Stimulated activated CD4-positive, alpha-beta T cell treated with anti-CD3 and anti-CD28 coated beads, Interleukin-1b, Interleukin-23, amount 100 ng/mL, for 48 hours (primary cell): ENCODE measurements around the gene PGF.

Source experiments
- DNase-seq: peaks from one replicate; pipeline ENCODE4 v3.0.0-alpha.2; 2020

PGF gene

GRCh38 chr14:74915826-74916225, 39.6 kb downstream of the PGF start:
- no peak for DNase-seq

- no peak for DNase-seq
Measured at GRCh38 chr14:74915426-74915825, 40.0 kb downstream of the PGF start.

- no peak for DNase-seq
Measured at GRCh38 chr14:74913986-74914573, 41.3 kb downstream of the PGF start.

- no peak for DNase-seq
Measured at GRCh38 chr14:74913393-74913910, 41.9 kb downstream of the PGF start.

GRCh38 chr14:74912801-74913200, 42.6 kb downstream of the PGF start:
- DNase-seq = no peak

GRCh38 chr14:74912111-74912510, 43.3 kb downstream of the PGF start:
- DNase-seq = no peak

GRCh38 chr14:74911704-74912103, 43.7 kb downstream of the PGF start:
- DNase-seq = no peak

GRCh38 chr14:74911221-74911620, 44.2 kb downstream of the PGF start:
- no peak for DNase-seq

- DNase-seq = no peak
Measured at GRCh38 chr14:74910556-74910955, 44.8 kb downstream of the PGF start.

GRCh38 chr14:74909911-74910310, 45.5 kb downstream of the PGF start:
- no peak for DNase-seq

- no peak for DNase-seq
Measured at GRCh38 chr14:74909501-74909900, 45.9 kb downstream of the PGF start.

GRCh38 chr14:74908861-74909341, 46.5 kb downstream of the PGF start:
- DNase-seq = no peak

- no peak for DNase-seq
Measured at GRCh38 chr14:74907744-74908143, 47.7 kb downstream of the PGF start.

- DNase-seq = no peak
Measured at GRCh38 chr14:74906925-74907521, 48.4 kb downstream of the PGF start.

- DNase-seq = peak; percentile 73
Measured at GRCh38 chr14:74905595-74906142, 49.7 kb downstream of the PGF start.

GRCh38 chr14:74904635-74905503, 50.5 kb downstream of the PGF start:
- DNase-seq = no peak

- DNase-seq = no peak
Measured at GRCh38 chr14:74902941-74903705, 52.3 kb downstream of the PGF start.

GRCh38 chr14:74898694-74899093, 56.7 kb downstream of the PGF start:
- no peak for DNase-seq

GRCh38 chr14:74898083-74898482, 57.3 kb downstream of the PGF start:
- no peak for DNase-seq

- DNase-seq = no peak
Measured at GRCh38 chr14:74897642-74898041, 57.8 kb downstream of the PGF start.

- DNase-seq = no peak
Measured at GRCh38 chr14:74896400-74896799, 59.0 kb downstream of the PGF start.

- DNase-seq = no peak
Measured at GRCh38 chr14:74893614-74894091, 61.7 kb downstream of the PGF start.
